HAP-1 (cell line): ENCODE results near the gene JDP2.

Source experiments
- DNase-seq, 2 experiments: peaks; one replicate each; pipeline ENCODE4 v3.0.0-alpha.2; 2016 to 2020; ENCODE audit warnings: low spot score in 2 of 2
- H3K27me3 ChIP-seq: fragments of 250-450 bp; sonication (Bioruptor Pico); 2 replicates; pipeline ENCODE4 v1.5.1; 2020; ENCODE audit warnings: low read depth, mild to moderate bottlenecking, moderate library complexity
- H3K36me3 ChIP-seq: fragments of 250-450 bp; sonication (Bioruptor Pico); replicated peaks from 2 replicates; pipeline ENCODE4 v1.5.1; 2020; ENCODE audit warnings: mild to moderate bottlenecking
- H3K4me1 ChIP-seq: fragments of 250-450 bp; sonication (Bioruptor Pico); 2 replicates; pipeline ENCODE4 v1.5.1; 2020; ENCODE audit warnings: mild to moderate bottlenecking
- H3K4me3 ChIP-seq: fragments of 250-450 bp; sonication (Bioruptor Pico); 2 replicates; pipeline ENCODE4 v1.5.1; 2020; ENCODE audit warnings: mild to moderate bottlenecking, moderate library complexity
- H3K9me3 ChIP-seq: fragments of 250-450 bp; sonication (Bioruptor Pico); 2 replicates; pipeline ENCODE4 v1.5.1; 2020; ENCODE audit warnings: mild to moderate bottlenecking, moderate library complexity
- in situ Hi-C: fragments of 300-500 bp; cut with MboI; formaldehyde crosslinking; loops from 3 replicates; pipeline ENCODE4 v1.14.3; 2020; ENCODE audit warnings: low sequenced_read_pairs, inconsistent platforms, mixed read lengths

Gene JDP2

DNA sequence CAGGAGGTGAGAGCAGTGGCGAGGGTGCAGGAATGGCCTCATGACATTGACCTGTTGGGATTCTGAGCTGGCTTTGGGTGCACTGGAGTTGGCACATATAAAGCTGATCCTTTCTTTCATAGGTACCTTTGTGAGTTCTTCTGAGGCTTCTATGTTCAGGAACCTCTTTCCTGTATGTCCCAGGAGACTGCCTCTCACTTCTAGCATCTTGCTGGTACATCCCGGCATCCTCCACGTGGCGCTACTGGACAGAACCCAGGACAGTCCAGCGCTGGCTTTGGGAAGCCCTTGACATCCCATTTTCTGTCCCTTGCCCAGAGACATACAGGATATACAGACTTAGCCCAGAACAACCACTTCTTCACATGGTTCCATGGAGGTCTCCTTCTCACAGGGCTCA lies 50.1 kb downstream of the JDP2 start:
- no peaks in the 10 kb centered on the region for H3K9me3 ChIP-seq
- no peak for DNase-seq
- in situ Hi-C loops = no loop called here
- no peaks in the 10 kb centered on the region for H3K27me3 ChIP-seq
- no peaks in the 10 kb centered on the region for H3K36me3 ChIP-seq
- H3K4me3 ChIP-seq = no peak overlapping the region
- H3K4me1 ChIP-seq = peaks cover 34% of the 10 kb centered on the region

DNA sequence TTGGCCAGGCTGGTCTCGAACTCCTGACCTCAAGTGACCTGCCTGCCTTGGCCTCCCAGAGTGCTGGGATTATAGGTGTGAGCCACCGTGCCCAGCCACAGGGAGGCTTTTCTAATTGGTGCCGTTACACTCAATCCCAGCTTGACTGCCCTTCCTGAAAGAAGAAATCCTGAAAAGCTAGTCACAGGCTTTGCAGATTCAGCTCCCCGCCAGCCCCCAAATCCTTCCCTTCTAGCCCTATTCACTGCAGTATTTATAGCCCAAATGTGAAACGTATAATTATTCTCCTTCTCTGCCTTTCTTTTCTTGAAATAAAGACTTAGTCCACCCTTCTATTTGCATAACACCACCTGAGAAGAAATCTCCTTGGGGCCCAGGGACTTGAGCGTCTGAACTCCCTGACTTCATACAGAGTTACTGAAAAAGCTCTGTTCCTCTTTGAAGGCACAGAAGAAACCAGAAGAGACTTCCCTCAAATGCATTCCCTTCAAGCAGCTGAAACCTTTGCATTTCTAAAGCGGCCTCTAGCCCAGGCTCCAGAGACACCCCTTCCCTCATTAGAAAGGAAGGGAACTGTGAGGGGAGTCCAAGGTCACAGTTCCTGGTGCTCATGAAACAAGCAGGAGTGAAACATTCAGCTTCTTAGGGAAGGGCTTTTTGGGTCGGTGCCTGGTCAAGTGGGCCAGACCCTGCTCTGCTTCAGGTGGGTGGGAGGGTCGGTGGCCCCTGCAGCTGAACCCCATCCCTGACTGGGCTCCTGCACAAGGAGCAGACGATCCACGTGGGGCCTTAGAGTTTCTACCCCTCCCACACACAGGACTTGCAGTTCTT lies 52.2 kb downstream of the JDP2 start:
- no peaks in the 10 kb centered on the region for H3K36me3 ChIP-seq
- no peak overlapping the region for H3K4me3 ChIP-seq
- peaks cover 22% of the 10 kb centered on the region for H3K4me1 ChIP-seq
- in situ Hi-C loops = loop anchor here (10.0 kb wide), 1 partner anchor 355 kb away; the partner anchor contains the start of gene NEK9
- no peaks in the 10 kb centered on the region for H3K27me3 ChIP-seq
- H3K9me3 ChIP-seq = no peaks in the 10 kb centered on the region
- peak; percentile 76 to 94 for DNase-seq

DNA sequence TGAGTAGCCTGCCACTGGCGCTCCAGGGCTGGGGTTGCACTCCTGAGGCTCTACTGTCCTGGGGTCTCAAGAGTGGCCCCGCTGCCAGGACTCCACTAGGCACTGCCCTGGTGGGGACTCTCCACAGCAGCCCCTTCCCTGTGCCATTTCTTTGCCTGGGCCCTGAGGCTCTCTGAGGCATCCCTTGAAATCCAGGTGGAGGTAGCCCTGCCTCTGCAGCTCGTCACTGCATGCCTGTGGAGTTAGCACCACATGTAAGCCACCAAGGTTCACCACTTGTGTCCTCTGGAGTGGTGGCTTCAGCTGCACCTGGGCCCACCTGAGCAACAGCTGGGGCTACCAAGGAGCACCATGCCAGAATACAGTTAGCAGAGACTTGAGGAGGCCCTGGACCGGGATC lies 54.5 kb downstream of the JDP2 start:
- DNase-seq = no peak
- Histone ChIP-seq H3K4me3 (no peak overlapping the region), H3K4me1 (peaks cover 22% of the 10 kb centered on the region), H3K9me3 (no peaks in the 10 kb centered on the region), H3K36me3 (no peaks in the 10 kb centered on the region), H3K27me3 (no peaks in the 10 kb centered on the region)
- in situ Hi-C loops = loop anchor here (10.0 kb wide), 1 partner anchor 358 kb away; the partner anchor contains the start of gene NEK9

DNA sequence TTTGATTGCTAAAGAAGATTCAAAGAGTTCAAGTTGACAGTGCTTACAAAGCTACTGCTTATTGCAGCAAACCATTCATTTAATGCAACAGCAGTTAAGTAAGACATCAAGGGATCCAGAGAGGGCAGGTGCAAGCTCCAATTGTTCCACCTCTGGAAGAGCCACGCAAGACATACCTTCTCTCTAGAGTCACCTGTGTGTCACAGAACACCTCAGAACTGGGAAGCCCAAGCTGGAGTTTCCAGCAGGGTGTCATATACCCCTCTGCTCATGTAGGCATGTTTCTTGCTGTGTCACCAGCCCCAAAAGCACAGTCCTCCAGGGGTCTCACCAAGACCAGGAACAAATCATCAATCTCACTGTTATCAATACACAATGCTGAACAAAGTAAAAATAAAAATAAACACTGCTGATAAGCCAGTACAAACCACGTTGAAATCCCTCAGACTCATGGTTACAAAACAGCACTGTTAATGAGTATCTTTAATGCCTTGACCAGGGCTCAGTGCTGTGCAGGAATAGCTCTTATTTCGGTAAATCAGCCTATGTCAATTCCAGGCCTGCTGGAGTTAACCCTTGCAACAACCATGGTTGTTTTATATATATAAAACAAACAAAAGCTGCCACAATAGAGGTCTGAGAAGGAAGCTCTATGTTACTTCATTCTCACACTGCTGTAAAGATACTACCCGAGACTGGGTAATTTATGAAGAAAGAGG lies 57.0 kb downstream of the JDP2 start:
- Histone ChIP-seq H3K36me3 (no peaks in the 10 kb centered on the region), H3K27me3 (no peaks in the 10 kb centered on the region), H3K9me3 (no peaks in the 10 kb centered on the region), H3K4me1 (peaks cover 16% of the 10 kb centered on the region), H3K4me3 (no peak overlapping the region)
- in situ Hi-C loops = loop anchor here (5.0 to 10.0 kb wide), 2 partner anchors 178 to 360 kb away; partner anchors contain the start of gene NEK9
- DNase-seq = no peak

DNA sequence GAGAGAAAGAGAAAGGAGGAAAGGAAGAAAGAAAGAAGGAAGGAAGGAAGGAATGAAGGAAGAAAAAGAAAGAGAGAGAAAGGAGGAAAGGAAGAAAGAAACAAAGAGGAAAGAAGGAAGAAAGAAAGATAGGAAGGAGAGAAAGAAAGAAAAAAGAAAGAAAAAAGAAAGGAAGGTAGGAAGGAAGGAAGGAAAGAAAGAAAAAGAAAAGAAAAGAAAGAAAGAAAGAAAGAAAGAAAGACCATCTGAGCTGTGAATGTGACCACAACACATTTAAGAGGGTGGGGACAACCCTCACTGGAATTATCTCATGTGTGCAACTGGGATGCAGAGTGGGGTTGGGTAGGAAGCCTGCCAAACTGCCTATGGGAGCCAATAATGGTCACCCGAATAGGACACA lies 58.5 kb downstream of the JDP2 start:
- no peaks in the 10 kb centered on the region for H3K36me3 ChIP-seq
- no peak overlapping the region for H3K4me3 ChIP-seq
- H3K4me1 ChIP-seq = peaks cover 2% of the 10 kb centered on the region; the same call in 1 of the 2 replicates
- H3K27me3 ChIP-seq = no peaks in the 10 kb centered on the region; the same call in 1 of the 2 replicates
- in situ Hi-C loops = loop anchor here (5.0 to 10.0 kb wide), 2 partner anchors 179 to 362 kb away; partner anchors contain the start of gene NEK9
- no peak for DNase-seq
- no peaks in the 10 kb centered on the region for H3K9me3 ChIP-seq

DNA sequence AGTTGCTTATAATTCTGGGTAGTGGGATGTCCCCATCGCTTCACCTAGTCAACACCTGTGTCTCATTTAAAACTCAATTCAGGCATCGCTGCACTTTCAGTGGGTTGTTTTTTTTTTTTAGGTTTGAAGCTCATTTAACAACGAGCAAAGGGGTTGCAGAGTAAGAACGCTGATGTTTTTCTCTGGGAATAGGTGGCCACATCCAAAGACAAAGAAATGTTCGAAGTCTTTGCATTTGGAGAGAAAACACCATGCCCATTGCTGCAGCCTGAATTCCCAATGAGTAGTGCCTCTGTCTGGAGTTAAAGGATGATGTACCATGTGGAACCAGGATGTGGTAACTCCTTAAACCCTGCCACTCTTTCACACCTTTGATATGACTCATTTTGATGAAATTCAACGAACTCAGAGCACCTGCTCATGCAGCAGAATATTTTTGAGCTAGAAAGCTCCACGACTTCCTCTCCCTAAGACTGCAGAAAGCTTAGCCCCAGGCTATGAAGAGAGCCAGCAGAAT lies 59.4 kb downstream of the JDP2 start:
- Histone ChIP-seq H3K4me1 (no peaks in the 10 kb centered on the region), H3K4me3 (no peak overlapping the region), H3K27me3 (no peaks in the 10 kb centered on the region; the same call in 1 of the 2 replicates), H3K9me3 (no peaks in the 10 kb centered on the region), H3K36me3 (no peaks in the 10 kb centered on the region)
- in situ Hi-C loops = loop anchor here (5.0 to 10.0 kb wide), 2 partner anchors 180 to 362 kb away; partner anchors contain the start of gene NEK9
- no peak for DNase-seq

DNA sequence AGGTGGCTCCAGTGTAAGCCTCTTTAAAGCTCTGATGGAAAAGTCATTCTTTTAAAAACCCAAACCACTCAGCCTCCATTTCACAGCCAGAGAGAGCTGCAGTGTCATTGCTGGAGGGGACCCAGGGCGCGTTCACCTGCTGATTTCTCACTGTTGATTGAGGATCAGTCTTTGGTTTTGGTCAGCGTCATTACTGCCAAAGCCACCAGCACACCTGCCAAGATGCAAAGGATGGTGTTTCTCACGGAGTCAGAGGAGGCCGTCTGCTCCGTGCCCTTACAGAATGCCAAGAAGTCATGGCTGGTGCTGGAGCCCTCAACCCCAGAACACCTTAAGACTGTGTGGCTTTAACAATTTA lies 61.6 kb downstream of the JDP2 start:
- no peak for DNase-seq
- Histone ChIP-seq H3K36me3 (no peaks in the 10 kb centered on the region), H3K9me3 (no peaks in the 10 kb centered on the region), H3K27me3 (no peaks in the 10 kb centered on the region; the same call in 1 of the 2 replicates), H3K4me3 (no peak overlapping the region), H3K4me1 (no peaks in the 10 kb centered on the region)
- in situ Hi-C loops = loop anchor here (5.0 to 10.0 kb wide), 2 partner anchors 182 to 365 kb away; partner anchors contain the start of gene NEK9

DNA sequence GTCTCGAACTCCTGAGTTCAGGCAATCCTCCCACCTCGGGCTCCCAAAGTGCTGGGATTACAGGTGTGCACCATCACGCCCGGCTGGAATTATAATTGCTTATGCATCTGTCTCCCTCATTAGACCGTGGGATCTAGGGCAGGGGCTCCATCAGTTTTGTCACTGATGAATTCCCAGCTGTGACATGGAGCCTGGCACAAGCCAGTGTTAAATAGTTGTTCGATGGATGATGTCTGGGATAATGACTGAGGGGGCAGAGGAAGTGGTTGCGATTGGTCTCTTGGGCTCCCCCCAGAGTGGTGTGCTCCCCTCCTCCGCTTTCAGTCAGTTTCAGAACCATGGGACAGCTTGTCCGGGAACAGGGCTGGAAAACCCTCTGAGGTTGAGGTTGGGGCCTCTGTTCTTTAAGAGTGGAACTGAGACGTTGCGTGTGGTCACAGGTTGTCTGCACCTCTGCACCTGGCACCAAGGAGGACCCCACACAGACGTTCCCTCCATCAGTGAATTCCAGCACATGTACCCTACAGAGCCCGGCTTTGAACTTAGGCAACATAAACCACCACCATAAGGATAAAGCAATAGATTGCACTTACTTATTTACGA lies 63.7 kb downstream of the JDP2 start:
- in situ Hi-C loops = no loop called here
- Histone ChIP-seq H3K9me3 (no peaks in the 10 kb centered on the region), H3K4me1 (no peaks in the 10 kb centered on the region), H3K27me3 (no peaks in the 10 kb centered on the region; the same call in 1 of the 2 replicates), H3K36me3 (no peaks in the 10 kb centered on the region), H3K4me3 (no peak overlapping the region)
- no peak for DNase-seq

DNA sequence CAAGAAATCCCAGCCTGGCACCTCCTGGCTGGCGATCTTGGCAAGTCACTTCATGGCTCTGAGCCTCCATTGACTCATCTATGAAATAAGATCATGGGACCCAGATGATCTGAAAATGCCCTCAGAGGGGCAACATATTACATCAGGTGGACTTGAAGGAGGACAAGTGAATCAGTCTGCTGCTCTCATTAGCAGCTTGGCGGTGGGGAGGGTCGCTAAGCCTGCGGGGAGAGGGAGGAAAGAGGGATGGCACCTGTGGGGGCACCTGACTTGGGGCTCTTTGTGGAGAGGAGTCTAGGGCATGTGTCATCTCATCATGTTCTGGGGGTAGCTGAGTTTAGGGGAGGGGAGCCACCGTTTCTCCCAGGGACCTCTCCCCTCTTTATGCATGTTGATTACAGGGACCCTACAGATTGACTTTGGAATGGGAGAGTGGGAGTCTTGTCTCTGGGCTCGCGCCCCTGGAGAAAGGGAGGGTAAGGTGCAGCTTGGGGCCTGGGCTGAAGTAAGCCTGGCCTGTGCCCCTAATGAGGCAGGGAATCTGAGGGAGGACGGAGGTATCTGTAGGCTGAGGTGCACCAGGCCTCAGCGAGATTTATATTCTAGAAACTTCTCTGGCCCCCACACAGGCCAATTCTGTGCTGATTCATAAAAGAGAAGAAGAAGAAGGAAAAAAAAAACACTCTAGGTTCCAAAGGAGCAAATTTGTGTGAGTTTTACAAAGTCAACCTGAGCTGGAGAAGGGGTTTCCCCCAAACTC lies 65.2 kb downstream of the JDP2 start:
- no peaks in the 10 kb centered on the region for H3K9me3 ChIP-seq
- H3K4me1 ChIP-seq = no peaks in the 10 kb centered on the region
- in situ Hi-C loops = no loop called here
- DNase-seq = no peak
- no peaks in the 10 kb centered on the region; the same call in 1 of the 2 replicates for H3K27me3 ChIP-seq
- no peaks in the 10 kb centered on the region for H3K36me3 ChIP-seq
- no peak overlapping the region for H3K4me3 ChIP-seq

DNA sequence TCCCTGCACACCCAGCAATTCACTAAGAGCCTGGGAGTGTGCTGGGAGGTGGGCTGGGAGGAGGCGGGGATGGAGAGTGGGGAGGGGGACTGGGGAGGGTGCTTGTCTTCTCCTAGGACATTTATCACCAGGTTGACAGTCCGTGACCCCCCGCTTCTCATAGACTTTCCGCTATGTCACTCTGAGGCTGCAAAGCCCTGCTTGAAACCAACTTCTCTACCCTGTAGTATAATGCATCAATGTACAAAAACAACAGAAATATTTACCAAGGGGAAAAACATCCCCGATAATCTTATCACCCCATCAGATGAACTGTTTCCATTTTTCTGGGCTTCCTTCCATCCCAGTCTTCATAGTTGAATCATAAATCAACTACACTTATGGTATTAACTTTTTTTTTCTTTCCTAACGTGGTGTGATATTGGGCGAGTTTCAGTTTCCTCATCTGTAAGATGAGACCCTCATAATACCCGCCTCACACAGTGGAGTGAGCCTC lies 65.8 kb downstream of the JDP2 start:
- in situ Hi-C loops = no loop called here
- no peaks in the 10 kb centered on the region for H3K9me3 ChIP-seq
- no peak for DNase-seq
- no peak overlapping the region for H3K4me3 ChIP-seq
- H3K4me1 ChIP-seq = no peaks in the 10 kb centered on the region
- H3K27me3 ChIP-seq = no peaks in the 10 kb centered on the region; the same call in 1 of the 2 replicates
- no peaks in the 10 kb centered on the region for H3K36me3 ChIP-seq

DNA sequence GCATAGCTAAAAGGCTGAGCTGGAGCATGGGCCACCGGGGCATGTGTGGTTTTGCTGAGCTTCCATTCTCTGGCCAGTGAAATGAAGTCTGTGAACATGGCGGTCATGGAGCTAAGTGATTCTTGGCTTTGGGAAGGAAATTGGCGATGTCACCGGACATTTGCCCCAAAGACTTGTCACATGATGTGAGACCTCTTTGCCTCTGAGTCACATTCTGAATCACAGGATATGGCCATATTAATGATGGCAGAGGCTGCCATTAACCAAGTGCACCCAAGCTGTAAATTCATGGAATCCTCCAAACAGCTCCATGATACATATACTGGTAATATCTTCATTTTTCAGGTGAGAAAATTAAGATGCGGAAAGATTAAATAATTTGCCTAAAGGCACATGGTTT lies 67.1 kb downstream of the JDP2 start:
- DNase-seq = no peak
- no peaks in the 10 kb centered on the region for H3K4me1 ChIP-seq
- no peaks in the 10 kb centered on the region for H3K36me3 ChIP-seq
- no peaks in the 10 kb centered on the region for H3K9me3 ChIP-seq
- in situ Hi-C loops = no loop called here
- no peak overlapping the region for H3K4me3 ChIP-seq
- H3K27me3 ChIP-seq = no peaks in the 10 kb centered on the region; the same call in 1 of the 2 replicates

DNA sequence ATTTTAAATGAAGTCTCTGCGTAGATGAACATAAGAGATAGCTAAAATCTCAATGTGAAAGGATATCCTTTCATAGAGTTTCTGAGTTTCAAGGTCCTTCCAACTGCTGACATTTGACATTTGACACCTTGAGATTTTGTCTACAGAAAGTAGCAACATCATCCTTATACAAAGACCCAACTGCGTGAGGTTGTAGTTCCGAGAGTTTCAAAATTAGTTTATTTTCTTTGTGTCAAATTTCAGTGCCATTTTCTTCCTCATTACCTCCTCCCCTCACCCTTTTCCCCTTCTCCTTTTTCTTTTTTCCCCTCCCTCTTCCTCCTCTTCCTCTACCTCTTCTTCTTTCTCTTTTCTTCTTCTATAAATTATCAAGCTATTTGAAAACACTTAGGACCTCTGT lies 67.6 kb downstream of the JDP2 start:
- in situ Hi-C loops = no loop called here
- H3K27me3 ChIP-seq = no peaks in the 10 kb centered on the region; the same call in 1 of the 2 replicates
- no peak overlapping the region for H3K4me3 ChIP-seq
- H3K36me3 ChIP-seq = no peaks in the 10 kb centered on the region
- H3K9me3 ChIP-seq = no peaks in the 10 kb centered on the region
- no peak for DNase-seq
- no peaks in the 10 kb centered on the region for H3K4me1 ChIP-seq

DNA sequence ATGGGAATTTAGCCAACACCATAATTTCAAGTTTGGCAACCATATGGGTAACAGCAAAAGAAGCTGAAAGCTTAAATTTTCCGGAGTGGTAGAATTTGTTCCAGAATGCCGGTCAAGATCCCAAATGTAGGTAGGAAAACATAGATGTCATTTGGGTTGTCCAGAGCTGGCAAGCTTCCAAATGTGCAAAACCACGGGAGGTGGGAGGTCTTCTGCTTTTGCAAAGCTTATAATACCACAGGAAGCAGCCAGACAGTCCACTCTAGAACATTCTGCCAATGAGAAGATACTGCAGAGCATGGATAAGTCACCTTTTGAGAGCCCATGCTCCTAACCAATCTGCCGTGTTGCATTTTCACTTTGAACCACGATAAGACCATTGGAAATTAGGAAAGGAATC lies 68.1 kb downstream of the JDP2 start:
- Histone ChIP-seq H3K9me3 (no peaks in the 10 kb centered on the region), H3K27me3 (no peaks in the 10 kb centered on the region; the same call in 1 of the 2 replicates), H3K4me3 (no peak overlapping the region), H3K4me1 (no peaks in the 10 kb centered on the region), H3K36me3 (no peaks in the 10 kb centered on the region)
- no peak for DNase-seq
- in situ Hi-C loops = no loop called here
